GM21390 (cell line): ENCODE measurements around the gene TENT4A.

Source experiments
- ATAC-seq: cut with Tn5 transposase; IDR thresholded peaks from one replicate; pipeline ENCODE4 v1.9.1; 2021; ENCODE audit not compliant: unreplicated experiment

The TENT4A gene

DNA sequence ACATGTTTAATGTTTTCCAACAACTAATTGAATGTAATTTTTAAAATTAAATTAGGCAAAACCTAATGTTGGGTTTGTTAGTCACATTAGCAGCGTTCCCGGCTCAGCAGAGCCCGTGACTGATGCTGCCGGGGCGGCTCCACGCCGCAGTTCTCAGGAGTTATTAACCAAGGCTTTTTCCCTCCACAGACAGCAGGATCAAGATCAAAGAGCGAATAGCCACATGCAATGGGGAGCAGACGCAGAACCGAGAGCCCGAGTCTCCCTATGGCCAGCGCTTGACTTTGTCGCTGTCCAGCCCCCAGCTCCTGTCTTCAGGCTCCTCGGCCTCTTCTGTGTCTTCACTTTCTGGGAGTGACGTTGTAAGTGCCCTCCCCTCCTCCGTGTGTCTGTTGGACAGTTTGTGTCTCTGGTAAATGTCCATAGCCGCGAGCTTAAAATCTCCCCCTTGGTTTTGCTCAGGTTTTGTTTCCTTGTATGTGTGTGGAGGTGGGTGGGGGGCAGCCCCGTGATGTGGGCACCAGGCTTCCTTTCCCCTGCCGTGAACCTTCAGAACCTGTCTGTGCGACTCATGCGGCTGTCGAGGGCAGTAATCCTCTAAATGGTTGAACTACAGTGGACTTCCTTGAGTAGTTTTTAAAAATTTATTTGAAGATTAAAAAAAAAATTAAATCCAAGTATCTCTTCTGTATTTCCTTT lies 37.1 kb downstream of the TENT4A start:
- no peak for ATAC-seq

DNA sequence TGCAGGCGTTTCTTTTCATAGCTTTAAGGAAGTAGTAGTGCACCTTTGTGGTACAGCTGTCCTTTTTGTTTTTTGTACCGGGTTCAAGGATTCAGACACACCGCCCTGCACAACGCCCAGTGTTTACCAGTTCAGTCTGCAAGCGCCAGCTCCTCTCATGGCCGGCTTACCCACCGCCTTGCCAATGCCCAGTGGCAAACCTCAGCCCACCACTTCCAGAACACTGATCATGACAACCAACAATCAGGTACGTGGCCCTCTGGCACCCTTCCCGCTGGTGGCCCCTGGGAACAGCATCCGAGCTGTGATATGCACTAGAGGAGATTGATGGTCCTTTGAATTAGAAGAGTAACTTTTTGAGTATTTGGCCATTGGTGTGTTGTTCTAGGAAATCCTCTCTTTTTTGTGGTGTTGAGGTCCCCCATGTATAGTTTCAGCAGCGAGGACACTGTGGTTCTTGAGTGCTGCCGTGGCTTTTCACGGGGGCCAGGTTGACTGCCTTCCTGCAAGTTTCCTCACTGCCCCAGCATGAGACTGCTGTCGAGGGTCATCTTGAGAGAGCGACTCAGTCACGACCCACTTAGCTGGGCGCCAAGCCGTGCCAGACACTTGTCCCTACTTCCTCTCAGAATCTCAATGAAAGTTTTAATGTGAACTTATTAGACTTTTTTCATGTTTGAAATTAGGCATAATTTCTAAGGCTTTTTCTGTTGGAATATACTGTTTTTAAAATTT lies 37.9 kb downstream of the TENT4A start:
- no peak for ATAC-seq

DNA sequence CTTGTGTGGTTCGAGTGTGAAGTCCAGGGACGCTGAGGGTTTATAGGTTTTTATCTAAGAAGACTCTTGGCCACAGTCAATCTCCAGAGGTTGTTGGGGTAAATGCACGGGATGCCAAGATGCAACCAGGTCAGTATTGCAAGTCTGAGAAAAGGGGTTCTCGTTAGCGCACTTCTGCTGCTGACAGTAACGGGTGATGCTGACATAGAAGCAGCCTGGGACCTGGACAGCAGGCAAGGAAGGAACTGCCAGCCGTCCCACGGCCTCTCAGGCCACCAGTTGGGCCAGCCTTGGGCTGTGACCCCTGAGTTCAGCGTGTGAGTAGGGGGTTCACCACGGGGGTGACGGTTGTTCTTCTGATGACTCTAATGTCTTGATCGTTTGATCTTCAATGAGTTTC lies 39.0 kb downstream of the TENT4A start:
- ATAC-seq: no peak

DNA sequence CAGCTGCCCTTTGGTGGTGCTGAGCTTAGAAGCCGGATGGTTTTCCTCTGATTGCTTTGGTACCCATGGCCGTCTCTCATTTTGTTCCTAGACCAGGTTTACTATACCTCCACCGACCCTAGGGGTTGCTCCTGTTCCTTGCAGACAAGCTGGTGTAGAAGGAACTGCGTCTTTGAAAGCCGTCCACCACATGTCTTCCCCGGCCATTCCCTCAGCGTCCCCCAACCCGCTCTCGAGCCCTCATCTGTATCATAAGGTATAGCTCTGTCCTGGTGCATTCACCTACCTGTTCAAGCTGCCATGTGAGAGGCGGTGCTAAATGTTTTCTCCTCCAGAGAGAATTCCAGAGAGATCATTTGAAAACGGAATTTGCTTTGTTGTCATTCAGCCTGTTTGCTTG lies 39.5 kb downstream of the TENT4A start:
- no peak for ATAC-seq

DNA sequence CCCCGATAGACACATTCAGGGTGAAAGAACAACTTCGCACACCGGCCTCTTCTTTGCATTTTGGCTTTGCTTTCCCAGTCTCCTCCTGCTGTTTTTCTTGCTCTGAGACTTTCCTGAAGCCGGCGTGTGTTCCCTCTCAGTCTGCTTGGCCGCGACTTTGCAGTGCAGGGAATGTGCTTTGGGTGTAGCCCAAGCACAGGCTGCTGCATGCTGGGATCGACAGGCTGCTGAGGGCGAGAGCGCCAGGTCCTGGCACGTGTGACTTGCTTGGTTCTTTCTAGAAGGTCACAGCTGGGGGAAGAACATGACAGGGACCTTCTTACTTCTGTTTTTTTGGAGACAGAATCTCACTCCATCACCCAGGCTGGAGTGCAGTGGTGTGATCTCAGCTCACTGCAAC lies 40.6 kb downstream of the TENT4A start:
- no peak for ATAC-seq

DNA sequence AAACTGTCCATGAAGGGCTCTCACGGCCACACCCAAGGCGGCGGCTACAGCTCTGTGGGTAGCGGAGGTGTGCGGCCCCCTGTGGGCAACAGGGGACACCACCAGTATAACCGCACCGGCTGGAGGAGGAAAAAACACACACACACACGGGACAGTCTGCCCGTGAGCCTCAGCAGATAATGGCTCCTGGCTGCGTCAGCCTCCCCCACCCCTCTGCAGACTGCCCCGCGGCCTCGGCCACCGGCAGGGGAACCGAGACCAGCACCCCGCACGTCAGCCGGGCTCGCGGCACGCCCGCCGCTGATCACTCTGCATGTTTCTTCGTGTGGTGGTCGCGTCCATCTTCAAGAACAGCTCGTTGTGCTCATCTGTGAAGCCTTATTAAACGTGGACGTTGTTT lies 41.5 kb downstream of the TENT4A start:
- ATAC-seq: no peak

DNA sequence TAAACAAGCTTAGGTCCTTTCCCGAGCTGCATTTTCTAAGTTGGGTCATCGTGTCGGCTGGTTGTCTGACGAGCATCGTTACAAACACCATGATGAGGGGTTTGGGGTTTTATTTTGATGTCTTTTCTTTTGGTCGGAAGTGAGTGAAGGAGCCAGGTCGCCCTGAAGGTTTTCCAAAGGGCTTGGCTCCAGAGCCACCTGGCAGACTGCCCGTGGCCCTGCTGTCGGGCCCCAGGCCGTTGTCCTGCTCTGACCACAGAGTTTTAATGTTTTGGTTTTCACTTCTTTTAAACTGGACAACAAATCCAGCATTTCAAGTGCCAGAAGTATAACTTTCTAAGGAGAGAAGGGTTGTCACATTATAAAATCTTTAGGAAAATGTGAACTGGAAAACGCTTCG lies 42.3 kb downstream of the TENT4A start:
- ATAC-seq: no peak

DNA sequence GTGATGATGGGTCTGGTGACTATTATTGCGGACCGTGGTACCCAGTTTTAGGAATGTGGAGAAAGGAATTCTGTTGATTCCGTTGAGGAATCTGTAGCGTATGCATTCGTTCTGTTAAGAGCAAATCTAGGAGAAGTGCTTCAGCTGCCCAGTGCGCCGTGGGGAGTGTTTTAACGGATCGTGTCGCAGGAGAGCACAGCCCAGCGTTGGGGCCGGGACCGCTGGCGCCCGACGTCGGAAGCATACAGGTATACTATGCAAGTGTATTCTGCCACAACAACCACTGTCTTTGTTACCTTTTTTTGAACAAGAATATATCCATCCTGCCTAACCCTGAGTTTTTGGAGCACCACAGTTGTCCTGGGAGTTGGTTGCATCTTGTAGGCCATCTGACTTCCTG lies 42.7 kb downstream of the TENT4A start:
- no peak for ATAC-seq

DNA sequence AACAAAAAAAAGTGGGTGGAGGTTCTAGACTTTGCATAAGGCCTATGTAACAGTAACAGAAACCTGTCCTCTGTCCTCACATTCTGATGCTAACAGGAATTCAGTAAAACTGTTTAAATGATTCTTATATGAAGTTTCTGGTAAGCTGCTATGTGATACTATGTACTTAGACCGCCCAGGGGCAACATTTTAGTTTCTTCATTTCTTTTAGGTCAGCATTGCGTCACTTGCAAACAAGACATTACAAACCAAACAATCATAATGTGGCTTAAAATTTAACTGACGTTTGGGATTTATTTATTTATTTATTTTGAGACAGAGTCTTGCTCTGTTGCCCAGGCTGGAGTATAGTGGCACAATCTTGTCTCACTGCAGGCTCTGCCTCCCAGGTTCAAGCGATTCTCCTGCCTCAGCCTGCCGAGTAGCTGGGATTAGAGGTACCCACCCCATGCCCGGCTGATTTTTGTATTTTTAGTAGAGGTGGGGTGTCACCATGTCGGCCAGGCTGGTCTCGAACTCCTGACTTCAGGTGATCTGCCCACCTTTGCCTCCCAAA lies 44.3 kb downstream of the TENT4A start:
- no peak for ATAC-seq

DNA sequence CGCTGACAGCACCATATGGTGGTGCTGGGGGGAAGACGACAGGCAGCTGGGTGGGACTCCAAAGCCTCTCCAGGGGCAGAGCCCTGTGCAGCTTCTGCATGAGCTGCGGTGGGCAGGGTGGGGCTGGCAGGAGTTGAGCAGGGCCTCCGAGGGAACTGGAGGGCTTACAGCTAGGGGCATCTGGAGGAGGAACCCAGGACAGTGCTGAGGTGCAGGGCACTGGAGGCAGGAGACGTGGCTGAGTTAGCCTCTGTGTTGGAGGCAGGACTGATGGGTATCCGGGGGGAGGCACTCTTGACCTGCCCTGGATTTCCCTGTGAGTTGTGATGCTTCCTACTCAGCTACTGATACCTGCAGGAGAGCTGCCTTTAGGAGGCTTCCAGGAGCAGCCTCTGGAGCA lies 45.0 kb downstream of the TENT4A start:
- ATAC-seq: no peak

DNA sequence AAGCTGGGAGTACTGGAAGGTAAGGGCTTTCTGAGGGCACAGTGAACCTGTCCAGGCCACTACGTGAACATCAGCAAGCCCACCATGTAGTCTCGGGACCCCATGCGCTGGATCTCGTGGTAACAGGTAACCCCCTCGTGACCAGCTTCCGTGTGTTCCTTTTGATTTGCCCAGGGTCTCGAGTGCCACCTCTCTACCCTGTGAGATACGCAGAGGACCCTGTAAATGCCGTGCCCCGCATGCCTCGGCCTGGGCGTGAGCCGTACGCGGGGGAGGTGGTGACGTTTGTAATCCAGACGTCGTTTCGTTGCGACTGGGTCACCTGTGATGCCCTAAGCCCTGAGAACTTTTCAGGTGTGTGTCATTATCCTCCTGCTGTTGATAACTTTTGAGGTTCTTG lies 45.5 kb downstream of the TENT4A start:
- no peak for ATAC-seq

DNA sequence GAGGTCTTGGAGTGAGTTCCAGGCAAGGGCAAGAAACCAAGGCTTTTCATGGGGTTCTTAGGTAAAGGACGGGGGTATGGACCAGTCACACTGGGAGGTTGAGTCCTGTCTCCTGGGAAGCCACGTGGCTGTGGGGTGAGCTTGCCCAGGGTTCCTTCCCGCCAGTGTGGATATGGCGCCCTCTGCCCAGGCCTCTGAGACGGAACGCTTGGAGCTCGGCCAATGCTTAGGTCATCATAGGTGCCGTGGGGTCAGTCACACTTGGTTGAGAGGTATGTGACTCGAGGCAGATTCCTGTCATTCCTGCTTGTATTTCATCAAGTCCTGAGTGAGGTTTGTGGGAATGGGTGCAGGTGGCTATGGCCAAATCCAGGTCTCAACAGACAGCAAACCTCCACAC lies 46.2 kb downstream of the TENT4A start:
- ATAC-seq: no peak

DNA sequence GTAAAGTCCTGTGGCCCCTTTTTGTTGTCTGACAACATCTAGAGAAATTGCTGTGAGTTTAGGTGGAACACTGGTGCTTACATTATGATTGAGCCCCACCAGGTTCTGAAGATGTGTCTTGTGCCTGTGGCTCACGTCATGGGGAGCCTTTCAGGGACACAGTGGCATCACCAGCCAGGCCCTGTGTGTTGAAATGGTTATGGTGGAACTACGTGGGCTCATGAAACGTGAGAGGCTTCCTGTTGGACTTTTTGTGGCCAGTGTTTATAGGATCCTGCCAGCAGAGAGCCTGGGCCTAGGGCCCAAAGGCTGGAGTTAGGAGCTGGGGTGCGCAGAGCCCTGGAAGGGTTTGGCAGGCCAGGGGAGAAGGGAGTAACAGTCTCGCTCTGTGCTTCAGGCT lies 46.8 kb downstream of the TENT4A start:
- no peak for ATAC-seq

DNA sequence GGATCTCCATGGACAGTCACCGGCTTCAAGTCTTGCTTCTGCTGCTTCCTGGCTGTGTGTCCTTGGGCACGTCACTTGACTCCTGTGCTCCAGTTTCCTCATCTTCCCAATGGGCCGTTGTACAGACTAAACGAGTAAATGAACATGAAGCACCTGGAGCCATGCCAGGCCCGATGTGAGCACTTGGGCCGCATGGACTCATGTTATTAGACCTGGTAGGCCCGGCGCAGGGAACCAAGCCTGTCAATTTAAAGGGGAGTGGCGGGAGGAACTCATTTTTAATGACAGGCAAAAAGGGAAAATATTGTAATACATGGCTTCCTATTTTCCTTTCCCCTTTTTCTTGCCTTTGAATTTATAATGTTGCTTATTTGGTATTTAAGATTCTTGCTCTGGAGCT lies 47.5 kb downstream of the TENT4A start:
- no peak for ATAC-seq

DNA sequence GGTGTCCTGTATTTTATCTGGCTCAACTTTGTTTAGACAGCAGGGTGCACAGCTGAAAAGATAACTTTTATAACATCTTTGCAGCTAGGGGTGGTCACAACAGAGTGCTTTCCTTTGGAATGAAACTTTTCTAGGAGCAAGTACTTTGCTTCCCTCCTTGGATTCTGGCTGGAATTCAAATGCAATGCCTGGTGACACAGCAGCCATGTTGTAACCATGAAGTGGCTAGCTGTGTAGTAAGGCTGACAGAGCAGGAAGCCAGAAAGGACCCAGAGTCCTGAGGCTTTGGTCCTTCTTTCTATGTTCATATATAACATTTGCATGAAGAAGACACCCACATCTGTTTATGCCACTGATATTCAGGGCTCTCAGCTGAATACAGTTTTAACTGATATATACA lies 48.1 kb downstream of the TENT4A start:
- ATAC-seq: no peak

DNA sequence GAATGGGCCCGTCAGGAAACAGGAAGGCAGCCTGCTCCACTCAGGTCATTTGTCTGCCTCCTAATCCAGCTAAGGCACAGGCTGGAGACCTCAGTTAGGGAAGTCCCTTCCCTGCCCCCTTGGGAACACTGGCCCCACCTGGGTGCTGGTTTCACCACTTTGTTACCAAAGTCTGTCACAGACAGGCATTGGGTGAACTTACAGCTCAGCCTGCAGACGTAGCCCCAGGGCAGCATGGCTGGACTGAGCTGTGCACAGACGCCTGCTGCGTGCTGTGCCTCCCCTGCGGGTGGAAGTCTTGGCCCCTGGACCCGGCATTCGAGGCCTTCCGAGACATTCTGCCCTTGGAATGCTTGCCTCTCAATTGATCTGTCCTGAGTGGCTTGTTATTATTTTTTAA lies 48.9 kb downstream of the TENT4A start:
- no peak for ATAC-seq

DNA sequence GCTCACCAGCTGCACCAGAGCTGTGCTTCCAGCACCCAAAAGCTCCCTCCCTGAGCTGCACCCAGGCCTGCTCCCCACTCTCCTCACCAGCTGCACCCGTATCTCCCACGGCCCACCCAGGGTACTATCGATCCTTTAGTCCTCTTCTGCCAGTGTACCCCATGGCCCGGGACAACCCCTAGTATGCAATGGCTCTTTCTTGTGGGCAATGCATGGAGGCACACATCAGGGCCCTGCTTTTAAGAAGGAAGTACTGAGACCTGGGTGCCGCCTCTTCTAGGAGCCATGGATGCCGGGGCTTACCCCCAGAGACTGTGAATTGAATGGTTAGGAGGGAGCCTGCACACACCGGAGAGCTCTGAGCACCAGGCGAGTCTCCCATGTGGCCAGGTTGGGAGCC lies 49.5 kb downstream of the TENT4A start:
- ATAC-seq: no peak

DNA sequence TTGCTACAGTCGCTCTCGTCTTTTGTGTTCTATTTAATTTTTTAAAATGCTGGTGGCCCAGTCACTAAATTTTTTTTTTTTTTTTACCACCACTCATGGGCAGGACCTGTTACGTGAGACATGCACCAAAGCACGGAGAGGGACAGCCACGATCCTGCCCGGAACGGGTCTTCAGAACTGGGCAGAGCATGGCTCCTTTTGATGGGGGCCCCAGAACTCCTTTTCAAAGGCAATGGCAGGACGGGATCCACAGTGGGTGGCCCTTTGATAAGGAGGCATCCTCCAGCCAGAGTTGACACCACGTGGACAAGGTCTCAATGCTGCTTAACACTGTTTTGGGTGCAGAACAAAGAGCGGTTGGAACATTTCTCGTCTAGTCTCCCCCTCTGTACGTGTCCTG lies 50.0 kb downstream of the TENT4A start:
- ATAC-seq: no peak

DNA sequence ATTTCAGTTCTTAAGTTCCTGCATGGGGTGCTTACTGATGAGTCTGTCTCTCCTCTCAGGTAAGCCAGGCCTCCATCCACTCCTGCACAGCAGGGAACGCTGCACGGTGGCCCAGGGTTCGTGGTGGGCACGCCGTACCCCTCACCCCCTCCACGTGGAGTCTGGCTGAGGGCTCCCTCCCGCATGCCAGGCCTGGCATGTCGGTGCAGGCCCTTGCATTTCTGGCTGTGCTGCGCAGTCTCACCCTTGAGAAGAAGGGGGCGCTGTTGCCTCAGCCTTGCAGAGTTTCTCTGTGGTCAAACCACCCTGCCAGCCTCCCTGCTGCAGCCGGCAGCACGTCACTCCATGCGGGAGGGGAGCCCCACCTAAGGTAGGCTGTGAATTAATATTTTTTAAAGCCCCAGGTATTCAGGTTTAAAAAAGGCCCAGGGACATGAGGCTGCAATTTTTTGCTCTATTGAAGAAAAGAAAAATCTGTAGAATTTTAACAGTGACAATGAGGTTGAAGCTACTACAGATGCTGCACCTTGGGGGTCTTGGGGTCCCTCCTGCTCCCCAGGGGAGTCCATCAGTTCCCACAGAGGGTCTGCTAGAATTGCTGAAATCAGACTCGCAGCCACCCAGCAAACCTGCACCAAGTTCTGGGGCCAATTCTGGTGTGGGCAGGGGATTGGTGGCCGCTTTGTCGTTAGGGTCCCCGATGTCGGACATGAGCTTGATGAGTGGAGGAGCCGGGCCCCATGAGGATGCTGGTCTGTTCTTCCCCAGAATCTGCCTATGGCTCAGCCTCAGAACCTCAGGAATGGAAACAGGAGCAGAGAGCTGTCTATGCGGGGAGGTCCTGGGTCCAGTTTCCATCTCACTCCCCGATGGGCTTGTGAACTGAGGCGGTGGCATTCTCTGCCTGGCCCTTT lies 52.6 kb downstream of the TENT4A start:
- peak; percentile 83 for ATAC-seq

DNA sequence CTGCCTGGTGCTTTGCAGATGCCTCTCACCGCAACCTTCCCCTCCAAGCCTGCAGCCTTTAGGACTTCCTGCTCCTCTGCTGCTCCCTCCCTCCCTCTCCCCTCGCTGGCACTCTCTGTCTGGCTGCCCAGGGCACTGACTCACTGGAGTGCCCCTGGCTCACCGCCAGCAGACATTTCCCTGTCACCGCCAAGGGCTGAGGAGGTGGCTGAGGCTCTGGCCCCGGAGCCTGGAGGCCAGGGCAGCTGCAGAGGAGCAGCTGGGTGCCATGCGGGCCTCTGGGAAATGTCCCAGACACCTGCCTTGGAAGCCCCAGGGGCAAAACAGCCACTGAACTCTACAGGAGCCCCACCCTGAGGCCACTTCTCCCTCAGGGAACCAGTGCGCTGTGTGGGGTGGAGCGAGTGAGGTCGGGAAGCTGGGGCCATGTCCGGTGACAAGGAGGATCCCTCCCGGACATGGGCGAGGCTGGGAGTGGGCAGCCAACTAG lies 53.4 kb downstream of the TENT4A start:
- ATAC-seq: no peak

DNA sequence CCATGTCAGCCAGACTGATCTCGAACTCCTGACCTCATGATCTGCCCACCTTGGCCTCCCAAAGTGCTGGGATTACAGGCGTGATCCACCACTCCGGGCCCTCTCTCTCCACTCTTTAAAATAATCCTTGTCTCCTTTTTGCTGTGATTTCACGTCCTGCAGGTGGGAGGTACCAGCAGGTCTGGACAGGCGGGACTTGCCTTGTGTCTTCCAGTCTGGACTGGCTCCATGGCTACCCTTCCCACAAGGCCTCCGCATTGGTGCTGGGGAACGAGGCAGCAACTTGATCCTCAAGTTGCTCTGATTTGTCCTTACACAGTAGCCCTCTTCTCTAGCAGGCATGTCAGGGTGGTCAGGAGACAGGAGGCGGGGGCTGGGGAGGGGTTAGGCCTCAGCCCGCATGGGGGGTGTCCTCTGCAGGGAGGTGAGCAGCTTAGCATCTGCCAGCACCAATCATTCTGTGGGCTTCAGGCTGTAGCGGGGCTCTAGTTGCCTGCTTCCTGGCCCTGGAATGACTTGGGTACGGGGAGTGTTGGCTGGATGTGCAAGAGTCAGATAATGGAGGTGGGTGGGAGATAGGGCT lies 54.3 kb downstream of the TENT4A start:
- ATAC-seq: no peak
